Measurements from ENCODE around the gene GNAS-AS1. TPM values are rescaled to one million over a fixed set of nuclear protein-coding genes. Genes with fewer than 3 reads are reported as not detected.

Gene GNAS-AS1
- total RNA-seq, 1 experiment from 2014 or later: 4.0 TPM

DNA sequence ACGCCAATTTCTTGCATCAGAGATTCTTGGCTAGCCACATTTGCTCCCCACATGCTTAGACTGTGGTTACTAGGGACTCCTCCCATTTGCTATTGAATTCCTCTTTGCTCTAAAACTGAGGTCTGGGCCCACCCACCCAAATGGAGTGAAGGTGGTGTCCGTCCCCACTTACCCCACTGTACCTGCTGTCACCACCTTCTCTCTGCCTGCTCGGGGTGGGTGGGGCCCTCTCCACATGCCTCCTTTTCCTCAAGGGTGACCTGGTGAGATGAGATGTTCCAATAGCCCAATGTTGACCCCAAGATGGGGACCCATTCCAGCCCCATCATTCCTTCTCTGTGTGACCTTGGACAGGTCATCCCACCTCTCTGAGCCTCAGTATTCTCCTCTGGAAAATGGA, 74.6 kb downstream of the GNAS-AS1 start:
- no peaks in the 10 kb centered on the region for H3K36me3 ChIP-seq (ENCODE audit: insufficient read depth, low read length)
- no peak for DNase-seq
- H3K9me2 ChIP-seq (replicated peaks; ENCODE audit: insufficient read depth, low read length): no peaks in the 10 kb centered on the region
- H3K4me2 ChIP-seq (ENCODE audit: low read depth, low read length, poor library complexity, severe bottlenecking): no peak overlapping the region
- no peaks in the 10 kb centered on the region for H3K4me1 ChIP-seq (ENCODE audit: low read length)
- no peaks in the 10 kb centered on the region for H3K79me2 ChIP-seq (ENCODE audit: low read length)
- H2AFZ ChIP-seq (ENCODE audit: low read length): no peak overlapping the region
- no peaks in the 10 kb centered on the region for H4K20me1 ChIP-seq (ENCODE audit: insufficient read depth, low read depth, low read length)
- H3K9ac ChIP-seq (ENCODE audit: low read length): no peak overlapping the region
- no peaks in the 10 kb centered on the region for H3K27me3 ChIP-seq (ENCODE audit: low read length)
- H3K9me3 ChIP-seq (ENCODE audit: low read length): no peaks in the 10 kb centered on the region
- H3K27ac ChIP-seq (ENCODE audit: low read length): no peak overlapping the region
- no peak overlapping the region for H3K4me3 ChIP-seq (ENCODE audit: low read length)

DNA sequence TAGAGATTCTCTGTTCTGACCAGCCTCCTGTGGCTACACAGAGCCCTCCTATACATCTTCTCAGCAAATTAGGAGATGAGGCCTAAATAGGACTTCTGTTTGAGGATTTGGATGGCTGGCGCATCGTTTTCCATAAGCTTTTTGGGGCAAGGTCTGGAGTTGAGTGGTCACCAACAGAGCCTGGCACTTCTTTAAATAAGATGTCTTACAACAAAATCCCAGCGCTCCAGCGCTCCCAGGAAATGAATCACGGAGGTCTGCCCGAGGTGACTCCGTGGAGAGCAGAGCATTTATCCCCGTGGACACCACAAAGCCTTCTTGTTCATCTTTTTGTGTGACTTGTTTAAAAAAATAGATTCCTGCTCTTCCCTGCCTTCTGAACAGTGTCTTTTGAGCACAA, 75.3 kb downstream of the GNAS-AS1 start:
- Histone ChIP-seq H3K9me2 (replicated peaks; ENCODE audit: insufficient read depth, low read length) (no peaks in the 10 kb centered on the region), H3K4me3 (ENCODE audit: low read length) (no peak overlapping the region), H3K27ac (ENCODE audit: low read length) (no peak overlapping the region), H3K27me3 (ENCODE audit: low read length) (no peaks in the 10 kb centered on the region), H4K20me1 (ENCODE audit: insufficient read depth, low read depth, low read length) (no peaks in the 10 kb centered on the region), H3K36me3 (ENCODE audit: insufficient read depth, low read length) (no peaks in the 10 kb centered on the region), H3K4me2 (ENCODE audit: low read depth, low read length, poor library complexity, severe bottlenecking) (no peak overlapping the region), H3K9ac (ENCODE audit: low read length) (no peak overlapping the region), H2AFZ (ENCODE audit: low read length) (no peak overlapping the region), H3K4me1 (ENCODE audit: low read length) (no peaks in the 10 kb centered on the region), H3K79me2 (ENCODE audit: low read length) (no peaks in the 10 kb centered on the region), H3K9me3 (ENCODE audit: low read length) (no peaks in the 10 kb centered on the region)
- no peak for DNase-seq

GRCh38 chr20:58774667-58775263, 75.9 kb downstream of the GNAS-AS1 start:
- no peaks in the 10 kb centered on the region for H3K79me2 ChIP-seq (ENCODE audit: low read length)
- no peak overlapping the region for H3K4me3 ChIP-seq (ENCODE audit: low read length)
- H3K27ac ChIP-seq (ENCODE audit: low read length): no peak overlapping the region
- H2AFZ ChIP-seq (ENCODE audit: low read length): no peak overlapping the region
- no peaks in the 10 kb centered on the region for H4K20me1 ChIP-seq (ENCODE audit: insufficient read depth, low read depth, low read length)
- H3K36me3 ChIP-seq (ENCODE audit: insufficient read depth, low read length): no peaks in the 10 kb centered on the region
- DNase-seq: no peak
- no peaks in the 10 kb centered on the region for H3K4me1 ChIP-seq (ENCODE audit: low read length)
- no peak overlapping the region for H3K4me2 ChIP-seq (ENCODE audit: low read depth, low read length, poor library complexity, severe bottlenecking)
- no peaks in the 10 kb centered on the region for H3K9me3 ChIP-seq (ENCODE audit: low read length)
- no peaks in the 10 kb centered on the region for H3K27me3 ChIP-seq (ENCODE audit: low read length)
- no peaks in the 10 kb centered on the region for H3K9me2 ChIP-seq (replicated peaks; ENCODE audit: insufficient read depth, low read length)
- H3K9ac ChIP-seq (ENCODE audit: low read length): no peak overlapping the region

DNA sequence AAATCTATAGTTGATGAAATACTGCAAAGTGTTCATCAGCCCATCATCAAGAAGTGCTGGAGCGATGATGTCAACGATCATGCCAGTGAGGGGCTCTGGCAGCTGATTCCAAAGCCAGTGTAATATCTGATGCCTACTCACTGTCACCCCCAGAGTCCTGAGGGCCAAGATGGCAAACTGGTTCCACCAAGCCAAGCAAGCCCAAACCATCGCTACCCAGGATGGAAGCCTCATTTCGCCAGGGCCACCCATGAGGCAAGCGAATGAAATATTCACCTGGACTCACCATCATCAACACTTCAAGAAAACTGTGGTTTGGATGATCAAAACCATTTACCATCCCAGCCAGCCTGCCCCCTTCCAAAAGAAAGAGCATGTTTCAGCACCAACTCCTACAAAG, 76.5 kb downstream of the GNAS-AS1 start:
- H3K79me2 ChIP-seq (ENCODE audit: low read length): no peaks in the 10 kb centered on the region
- H3K9ac ChIP-seq (ENCODE audit: low read length): no peak overlapping the region
- no peaks in the 10 kb centered on the region for H3K9me3 ChIP-seq (ENCODE audit: low read length)
- no peak overlapping the region for H3K27ac ChIP-seq (ENCODE audit: low read length)
- H3K27me3 ChIP-seq (ENCODE audit: low read length): no peaks in the 10 kb centered on the region
- no peaks in the 10 kb centered on the region for H3K36me3 ChIP-seq (ENCODE audit: insufficient read depth, low read length)
- no peak for DNase-seq
- no peaks in the 10 kb centered on the region for H4K20me1 ChIP-seq (ENCODE audit: insufficient read depth, low read depth, low read length)
- no peaks in the 10 kb centered on the region for H3K9me2 ChIP-seq (replicated peaks; ENCODE audit: insufficient read depth, low read length)
- no peak overlapping the region for H3K4me2 ChIP-seq (ENCODE audit: low read depth, low read length, poor library complexity, severe bottlenecking)
- no peak overlapping the region for H3K4me3 ChIP-seq (ENCODE audit: low read length)
- H2AFZ ChIP-seq (ENCODE audit: low read length): no peak overlapping the region
- no peaks in the 10 kb centered on the region for H3K4me1 ChIP-seq (ENCODE audit: low read length)

GRCh38 chr20:58772786-58773185, 77.9 kb downstream of the GNAS-AS1 start:
- H3K36me3 ChIP-seq (ENCODE audit: insufficient read depth, low read length): no peaks in the 10 kb centered on the region
- H3K79me2 ChIP-seq (ENCODE audit: low read length): no peaks in the 10 kb centered on the region
- H3K9me2 ChIP-seq (replicated peaks; ENCODE audit: insufficient read depth, low read length): no peaks in the 10 kb centered on the region
- no peak overlapping the region for H3K9ac ChIP-seq (ENCODE audit: low read length)
- no peaks in the 10 kb centered on the region for H4K20me1 ChIP-seq (ENCODE audit: insufficient read depth, low read depth, low read length)
- no peak overlapping the region for H3K27ac ChIP-seq (ENCODE audit: low read length)
- H3K4me1 ChIP-seq (ENCODE audit: low read length): no peaks in the 10 kb centered on the region
- no peaks in the 10 kb centered on the region for H3K9me3 ChIP-seq (ENCODE audit: low read length)
- no peak overlapping the region for H2AFZ ChIP-seq (ENCODE audit: low read length)
- H3K27me3 ChIP-seq (ENCODE audit: low read length): no peaks in the 10 kb centered on the region
- no peak for DNase-seq
- H3K4me3 ChIP-seq (ENCODE audit: low read length): no peak overlapping the region
- no peak overlapping the region for H3K4me2 ChIP-seq (ENCODE audit: low read depth, low read length, poor library complexity, severe bottlenecking)

Small RNA genes within 50 kb of the gene (small RNA-seq; reads per million reads assigned to genes)
- gene MIR298 (not detected), gene RF02127 (not detected), gene RF02128 (not detected), gene RF02130 (not detected), gene RF02131 (not detected)

Other genes with a start within 250 kb of the GNAS-AS1 start
- 58.3 and 71.9 TPM in 2 replicates for gene STX16, start 199.6 kb downstream of the GNAS-AS1 start, total RNA-seq (2014; rRNA removed; shearing (Covaris generic); ENCODE audit: low replicate concordance)
- gene NPEPL1, start 158.1 kb downstream of the GNAS-AS1 start, total RNA-seq (2014; rRNA removed; shearing (Covaris generic); ENCODE audit: low replicate concordance): 16.8 and 30.5 TPM in 2 replicates
- 600 and 624 TPM in 2 replicates for gene GNAS, start 1.8 kb upstream of the GNAS-AS1 start, total RNA-seq (2014; rRNA removed; shearing (Covaris generic); ENCODE audit: low replicate concordance)
- 51.3 and 57.5 TPM in 2 replicates for gene NELFCD, start 130.4 kb upstream of the GNAS-AS1 start, total RNA-seq (2014; rRNA removed; shearing (Covaris generic); ENCODE audit: low replicate concordance)
- 111 and 215 TPM in 2 replicates for gene CTSZ, start 156.4 kb upstream of the GNAS-AS1 start, total RNA-seq (2014; rRNA removed; shearing (Covaris generic); ENCODE audit: low replicate concordance)
- not detected in 2 replicates for gene TUBB1, start 168.5 kb upstream of the GNAS-AS1 start, total RNA-seq (2014; rRNA removed; shearing (Covaris generic); ENCODE audit: low replicate concordance)
- 47.0 and 78.9 TPM in 2 replicates for gene ATP5F1E, start 181.4 kb upstream of the GNAS-AS1 start, total RNA-seq (2014; rRNA removed; shearing (Covaris generic); ENCODE audit: low replicate concordance)
- 104 and 271 TPM in 2 replicates for gene PRELID3B, start 191.9 kb upstream of the GNAS-AS1 start, total RNA-seq (2014; rRNA removed; shearing (Covaris generic); ENCODE audit: low replicate concordance)

All from Karpas-422 (cell line).